Testis (tissue), 3 donors: ENCODE data around the gene C1QTNF3. TPM values are rescaled to one million over a fixed set of nuclear protein-coding genes. Genes with fewer than 3 reads are reported as not detected.

Experiments used
- DNase-seq: peaks from one replicate; pipeline ENCODE4 v3.0.0-alpha.2; 2019
- H3K27ac ChIP-seq, 2 donors: fragments of 200-600 bp; sonication (generic); one replicate each; pipeline ENCODE4 v1.5.1; 2019
- H3K27me3 ChIP-seq: fragments of 200-600 bp; sonication (generic); one replicate; pipeline ENCODE4 v1.5.1; 2019
- H3K36me3 ChIP-seq: fragments of 200-600 bp; sonication (generic); one replicate; pipeline ENCODE4 v1.5.1; 2017; ENCODE audit warnings: low read depth; ENCODE audit errors: missing control alignments
- H3K4me1 ChIP-seq: fragments of 200-600 bp; sonication (generic); one replicate; pipeline ENCODE4 v1.5.1; 2019
- H3K4me3 ChIP-seq, 2 donors: fragments of 200-600 bp; sonication (generic); one replicate each; pipeline ENCODE4 v1.5.1; 2017 to 2019
- H3K9me3 ChIP-seq: fragments of 200-600 bp; sonication (generic); one replicate; pipeline ENCODE4 v1.5.1; 2017
- POLR2A ChIP-seq: fragments of 450-650 bp; IDR thresholded peaks from one replicate; pipeline ENCODE4 v1.6.1; 2017; ENCODE audit warnings: antibody characterized with exemption, mild to moderate bottlenecking, moderate library complexity
- WGBS, 2 donors: methylation state at CpG; one replicate each; pipeline ENCODE4 v1.1.5; 2018; 5-methylcytosine and 5-hydroxymethylcytosine counted together
- intact Hi-C: fragments of 100-400 bp; cut with DNase I; formaldehyde crosslinking; loops from one replicate; pipeline ENCODE4 v1.15.1; 2023; ENCODE audit warnings: low total_unique reads
- polyA plus RNA-seq: library from polyadenylated mRNA; stranded (reverse); fragments of 350-450 nt; fragmentation: Illumina TruSeq; extraction: RNeasy Lipid Tissue Mini Kit (QIAGEN cat#74804); gene quantifications from one replicate; pipeline ENCODE4 v1.2.3, GENCODE V29; 2014; ENCODE audit warnings: low read depth, low replicate concordance; ENCODE audit not compliant: insufficient read depth
- total RNA-seq, 2 donors: library from RNA; depleted of rRNA; stranded (reverse); fragments of >200 nt; gene quantifications; one replicate each; pipeline ENCODE4 v1.2.3, GENCODE V29; 2016
- TF ChIP-seq, protein P1 (sequence below), 3 experiments: fragments of 450-650 bp in 2 of 3; fragments of 200-600 bp in 1 of 3; sonication (generic) in 1 of 3; IDR thresholded peaks; one replicate each; pipeline ENCODE4 v1.5.1; 2016 to 2019; ENCODE audit warnings: antibody characterized with exemption in 3 of 3, mild to moderate bottlenecking in 2 of 3, moderate library complexity in 1 of 3

C1QTNF3 gene
- total and polyA plus RNA-seq, 3 donors from 2014 or later = 14.1 to 31.3 (median 27.1) TPM

DNA sequence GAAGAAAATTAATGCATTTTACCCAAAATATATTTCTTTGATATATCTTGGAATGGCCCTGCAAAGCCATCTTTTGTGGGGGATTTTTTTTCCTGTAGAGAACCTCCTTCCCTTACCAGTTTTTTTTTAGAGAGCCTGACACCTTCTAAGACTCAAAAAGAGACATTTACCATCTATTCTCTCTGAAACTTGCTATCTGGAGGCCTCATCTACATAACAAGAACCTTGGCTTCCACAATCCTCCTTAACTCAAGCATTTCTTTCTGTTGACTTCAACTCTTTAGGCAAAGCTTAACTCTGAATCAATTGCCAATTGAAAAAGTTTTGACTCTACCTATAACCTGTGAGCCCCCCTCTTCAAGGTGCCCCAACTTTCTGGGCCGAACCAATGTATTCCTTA lies 64.7 kb downstream of the C1QTNF3 start:
- no peaks in the 10 kb centered on the region for H3K36me3 ChIP-seq
- no peaks in the 10 kb centered on the region for H3K4me1 ChIP-seq
- intact Hi-C loops = no loop called here
- WGBS, 2 donors = 91 to 97% methylated on average over 1 of the region's 1 CpG
- TF ChIP-seq POLR2A = no peak
- TF ChIP-seq, protein P1, sequence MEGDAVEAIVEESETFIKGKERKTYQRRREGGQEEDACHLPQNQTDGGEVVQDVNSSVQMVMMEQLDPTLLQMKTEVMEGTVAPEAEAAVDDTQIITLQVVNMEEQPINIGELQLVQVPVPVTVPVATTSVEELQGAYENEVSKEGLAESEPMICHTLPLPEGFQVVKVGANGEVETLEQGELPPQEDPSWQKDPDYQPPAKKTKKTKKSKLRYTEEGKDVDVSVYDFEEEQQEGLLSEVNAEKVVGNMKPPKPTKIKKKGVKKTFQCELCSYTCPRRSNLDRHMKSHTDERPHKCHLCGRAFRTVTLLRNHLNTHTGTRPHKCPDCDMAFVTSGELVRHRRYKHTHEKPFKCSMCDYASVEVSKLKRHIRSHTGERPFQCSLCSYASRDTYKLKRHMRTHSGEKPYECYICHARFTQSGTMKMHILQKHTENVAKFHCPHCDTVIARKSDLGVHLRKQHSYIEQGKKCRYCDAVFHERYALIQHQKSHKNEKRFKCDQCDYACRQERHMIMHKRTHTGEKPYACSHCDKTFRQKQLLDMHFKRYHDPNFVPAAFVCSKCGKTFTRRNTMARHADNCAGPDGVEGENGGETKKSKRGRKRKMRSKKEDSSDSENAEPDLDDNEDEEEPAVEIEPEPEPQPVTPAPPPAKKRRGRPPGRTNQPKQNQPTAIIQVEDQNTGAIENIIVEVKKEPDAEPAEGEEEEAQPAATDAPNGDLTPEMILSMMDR (IDR thresholded peaks at IDR 0.05) = no peak
- no peaks in the 10 kb centered on the region for H3K9me3 ChIP-seq
- no peaks in the 10 kb centered on the region for H3K27me3 ChIP-seq
- H3K4me3 ChIP-seq = no peak overlapping the region
- DNase-seq = no peak
- H3K27ac ChIP-seq = no peak overlapping the region

- Histone ChIP-seq H3K27ac (peak overlapping the region in 1 of 2 donors; percentile 3), H3K4me1 (no peaks in the 10 kb centered on the region), H3K27me3 (no peaks in the 10 kb centered on the region), H3K9me3 (no peaks in the 10 kb centered on the region), H3K4me3 (no peak overlapping the region), H3K36me3 (no peaks in the 10 kb centered on the region)
- no peak for TF ChIP-seq POLR2A
- TF ChIP-seq, protein P1 (IDR thresholded peaks at IDR 0.05) = no peak
- intact Hi-C loops = no loop called here
- 71 to 75% methylated on average over 1 of the region's 1 CpG for WGBS, 2 donors
- no peak for DNase-seq
These were observed 66.7 kb downstream of the C1QTNF3 start for GRCh38 chr5:33976307-33976706.

DNA sequence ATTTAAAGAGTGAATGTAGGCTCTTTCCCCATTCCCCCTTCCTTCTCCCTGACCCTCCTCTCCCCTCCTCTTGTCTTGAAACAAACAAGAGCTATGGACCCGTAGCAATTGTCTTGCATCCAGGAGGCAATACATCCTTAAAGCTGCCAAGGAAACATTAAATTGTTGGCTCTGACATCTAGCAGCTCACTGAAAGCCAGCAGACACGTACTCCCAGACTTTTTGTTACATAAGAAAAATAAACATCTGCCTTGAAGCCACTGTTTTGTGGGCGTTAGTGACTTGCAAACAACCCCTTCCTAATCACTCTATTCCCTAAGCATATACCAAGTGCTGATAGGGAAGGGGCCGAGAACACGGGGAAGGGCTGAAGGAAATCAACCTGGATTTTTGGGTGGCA lies 67.2 kb downstream of the C1QTNF3 start:
- Histone ChIP-seq H3K36me3 (no peaks in the 10 kb centered on the region), H3K4me1 (no peaks in the 10 kb centered on the region), H3K27me3 (no peaks in the 10 kb centered on the region), H3K4me3 (no peak overlapping the region), H3K27ac (peak overlapping the region in 1 of 2 donors; percentile 3), H3K9me3 (no peaks in the 10 kb centered on the region)
- intact Hi-C loops = no loop called here
- 30 to 36% methylated on average over 5 of the region's 5 CpGs for WGBS, 2 donors
- no peak for TF ChIP-seq POLR2A
- TF ChIP-seq, protein P1 (IDR thresholded peaks at IDR 0.05) = no peak
- no peak for DNase-seq

- 81 to 85% methylated on average over 2 of the region's 2 CpGs for WGBS, 2 donors
- intact Hi-C loops = no loop called here
- Histone ChIP-seq H3K36me3 (no peaks in the 10 kb centered on the region), H3K9me3 (no peaks in the 10 kb centered on the region), H3K4me3 (no peak overlapping the region), H3K4me1 (peaks cover 4% of the 10 kb centered on the region), H3K27ac (no peak overlapping the region), H3K27me3 (no peaks in the 10 kb centered on the region)
- no peak for DNase-seq
- TF ChIP-seq, protein P1 (IDR thresholded peaks at IDR 0.05) = no peak
These were observed 69.7 kb downstream of the C1QTNF3 start for GRCh38 chr5:33973271-33973670.

- TF ChIP-seq POLR2A = no peak
- TF ChIP-seq, protein P1 (IDR thresholded peaks at IDR 0.05) = peak; percentile 49 to 66 (median 61)
- H3K4me1 ChIP-seq = peaks cover 4% of the 10 kb centered on the region
- H3K36me3 ChIP-seq = no peaks in the 10 kb centered on the region
- no peak overlapping the region for H3K4me3 ChIP-seq
- no peak overlapping the region for H3K27ac ChIP-seq
- WGBS, 2 donors = 66 to 71% methylated on average over 10 of the region's 10 CpGs
- H3K9me3 ChIP-seq = no peaks in the 10 kb centered on the region
- H3K27me3 ChIP-seq = no peaks in the 10 kb centered on the region
- peak; percentile 34 for DNase-seq
- intact Hi-C loops = no loop called here
These were observed 73.2 kb downstream of the C1QTNF3 start for GRCh38 chr5:33969572-33970452.
